EH (cell line): ENCODE data around the gene PIGK.

Experiments used
- DNase-seq: peaks from one replicate; pipeline ENCODE4 v3.0.0-alpha.2; 2015; ENCODE audit warnings: low read depth

The PIGK gene

GRCh38 chr1:77096496-77097255, 122.6 kb downstream of the PIGK start:
- DNase-seq, result no peak

GRCh38 chr1:77095236-77095635, 124.0 kb downstream of the PIGK start:
- DNase-seq, result no peak

GRCh38 chr1:77089756-77090155, 129.5 kb downstream of the PIGK start:
- DNase-seq, result no peak

- DNase-seq, result no peak
Measured at GRCh38 chr1:77085109-77085508, 134.1 kb downstream of the PIGK start.

GRCh38 chr1:77084457-77084856, 134.8 kb downstream of the PIGK start:
- no peak for DNase-seq

GRCh38 chr1:77081834-77082233, 137.4 kb downstream of the PIGK start:
- DNase-seq, result no peak

GRCh38 chr1:77076759-77077158, 142.5 kb downstream of the PIGK start:
- DNase-seq, result no peak

GRCh38 chr1:77068013-77068412, 151.2 kb downstream of the PIGK start:
- no peak for DNase-seq

GRCh38 chr1:77065693-77066342, 153.4 kb downstream of the PIGK start:
- DNase-seq, result no peak

- no peak for DNase-seq
Measured at GRCh38 chr1:77064246-77064645, 155.0 kb downstream of the PIGK start.

GRCh38 chr1:77063118-77063517, 156.1 kb downstream of the PIGK start:
- peak; percentile 20 for DNase-seq

- no peak for DNase-seq
Measured at GRCh38 chr1:77061162-77061561, 158.1 kb downstream of the PIGK start.

- no peak for DNase-seq
Measured at GRCh38 chr1:77060000-77060399, 159.2 kb downstream of the PIGK start.

- no peak for DNase-seq
Measured at GRCh38 chr1:77057994-77058585, 161.1 kb downstream of the PIGK start.

- DNase-seq, result no peak
Measured at GRCh38 chr1:77056525-77056924, 162.7 kb downstream of the PIGK start.

- no peak for DNase-seq
Measured at GRCh38 chr1:77051425-77051824, 167.8 kb downstream of the PIGK start.

GRCh38 chr1:77048615-77049005, 170.6 kb downstream of the PIGK start:
- no peak for DNase-seq

GRCh38 chr1:77047978-77048614, 171.1 kb downstream of the PIGK start:
- no peak for DNase-seq

GRCh38 chr1:77047575-77047974, 171.7 kb downstream of the PIGK start:
- DNase-seq, result no peak

- DNase-seq, result peak; percentile 25
Measured at GRCh38 chr1:77044133-77044849, 174.9 kb downstream of the PIGK start.

- no peak for DNase-seq
Measured at GRCh38 chr1:77040826-77041225, 178.4 kb downstream of the PIGK start.

GRCh38 chr1:77039739-77040138, 179.5 kb downstream of the PIGK start:
- DNase-seq, result peak; percentile 98
